ENCODE data around the gene KCNC3.

DNA sequence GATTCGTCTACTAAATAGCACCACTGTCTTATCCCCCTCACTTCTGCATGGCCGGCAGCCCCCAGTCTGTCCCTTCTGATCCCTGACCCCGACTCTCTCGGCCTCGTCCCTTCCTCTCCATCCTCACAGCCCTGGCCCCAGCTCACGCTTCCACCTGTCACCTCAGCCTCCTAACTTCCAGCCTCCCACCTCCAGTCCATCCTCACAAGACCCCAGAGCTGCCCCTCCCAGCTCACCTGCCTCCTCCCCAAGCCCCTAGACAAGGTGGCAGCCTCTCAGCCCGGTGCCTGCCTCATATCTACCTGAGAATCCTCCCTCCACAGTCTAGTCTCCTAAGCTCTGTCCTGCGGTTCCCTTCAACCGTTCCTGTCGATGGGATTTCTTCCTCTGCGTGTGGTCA, 10.0 kb downstream of the KCNC3 start:
- no peak for TF ChIP-seq POLR2A (IDR thresholded peaks at IDR 0.05; ENCODE audit: low read depth, low read length)
- TF ChIP-seq, protein P1, sequence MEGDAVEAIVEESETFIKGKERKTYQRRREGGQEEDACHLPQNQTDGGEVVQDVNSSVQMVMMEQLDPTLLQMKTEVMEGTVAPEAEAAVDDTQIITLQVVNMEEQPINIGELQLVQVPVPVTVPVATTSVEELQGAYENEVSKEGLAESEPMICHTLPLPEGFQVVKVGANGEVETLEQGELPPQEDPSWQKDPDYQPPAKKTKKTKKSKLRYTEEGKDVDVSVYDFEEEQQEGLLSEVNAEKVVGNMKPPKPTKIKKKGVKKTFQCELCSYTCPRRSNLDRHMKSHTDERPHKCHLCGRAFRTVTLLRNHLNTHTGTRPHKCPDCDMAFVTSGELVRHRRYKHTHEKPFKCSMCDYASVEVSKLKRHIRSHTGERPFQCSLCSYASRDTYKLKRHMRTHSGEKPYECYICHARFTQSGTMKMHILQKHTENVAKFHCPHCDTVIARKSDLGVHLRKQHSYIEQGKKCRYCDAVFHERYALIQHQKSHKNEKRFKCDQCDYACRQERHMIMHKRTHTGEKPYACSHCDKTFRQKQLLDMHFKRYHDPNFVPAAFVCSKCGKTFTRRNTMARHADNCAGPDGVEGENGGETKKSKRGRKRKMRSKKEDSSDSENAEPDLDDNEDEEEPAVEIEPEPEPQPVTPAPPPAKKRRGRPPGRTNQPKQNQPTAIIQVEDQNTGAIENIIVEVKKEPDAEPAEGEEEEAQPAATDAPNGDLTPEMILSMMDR (conservative IDR thresholded peaks at IDR 0.05; ENCODE audit: low read depth, low read length) = no peak
- no peak for TF ChIP-seq MAFK (IDR thresholded peaks at IDR 0.05; ENCODE audit: low read depth, low read length)
- TF ChIP-seq BHLHE40 (IDR thresholded peaks at IDR 0.05; ENCODE audit: low read depth, low read length) = no peak
- no peak for TF ChIP-seq MXI1 (IDR thresholded peaks at IDR 0.05; ENCODE audit: borderline replicate concordance, low read depth, low read length)
- TF ChIP-seq CEBPB (IDR thresholded peaks at IDR 0.05; ENCODE audit: low read depth, low read length) = no peak
- no peak for TF ChIP-seq RFX5 (IDR thresholded peaks at IDR 0.05; ENCODE audit: low read depth, low read length)
- no peak for TF ChIP-seq RCOR1 (IDR thresholded peaks at IDR 0.05; ENCODE audit: insufficient replicate concordance, low read length)
- TF ChIP-seq, protein P2, sequence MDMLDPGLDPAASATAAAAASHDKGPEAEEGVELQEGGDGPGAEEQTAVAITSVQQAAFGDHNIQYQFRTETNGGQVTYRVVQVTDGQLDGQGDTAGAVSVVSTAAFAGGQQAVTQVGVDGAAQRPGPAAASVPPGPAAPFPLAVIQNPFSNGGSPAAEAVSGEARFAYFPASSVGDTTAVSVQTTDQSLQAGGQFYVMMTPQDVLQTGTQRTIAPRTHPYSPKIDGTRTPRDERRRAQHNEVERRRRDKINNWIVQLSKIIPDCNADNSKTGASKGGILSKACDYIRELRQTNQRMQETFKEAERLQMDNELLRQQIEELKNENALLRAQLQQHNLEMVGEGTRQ (IDR thresholded peaks at IDR 0.05; ENCODE audit: low read depth, low read length) = no peak
- TF ChIP-seq CHD1 (IDR thresholded peaks at IDR 0.05; ENCODE audit: low read depth, low read length) = no peak
- TF ChIP-seq SMC3 (IDR thresholded peaks at IDR 0.05; ENCODE audit: low read depth, low read length) = no peak

Measured in IMR-90 (cell line).